ENCODE measurements around the gene REPIN1. TPM values are rescaled to one million over a fixed set of nuclear protein-coding genes. Genes with fewer than 3 reads are reported as not detected.
A peak's percentile ranks its signal among the peaks of the same experiment; 100 is the strongest.

REPIN1 gene
- total and polyA plus RNA-seq, 2 donors from 2014 or later: 53.7 to 95.8 TPM

DNA sequence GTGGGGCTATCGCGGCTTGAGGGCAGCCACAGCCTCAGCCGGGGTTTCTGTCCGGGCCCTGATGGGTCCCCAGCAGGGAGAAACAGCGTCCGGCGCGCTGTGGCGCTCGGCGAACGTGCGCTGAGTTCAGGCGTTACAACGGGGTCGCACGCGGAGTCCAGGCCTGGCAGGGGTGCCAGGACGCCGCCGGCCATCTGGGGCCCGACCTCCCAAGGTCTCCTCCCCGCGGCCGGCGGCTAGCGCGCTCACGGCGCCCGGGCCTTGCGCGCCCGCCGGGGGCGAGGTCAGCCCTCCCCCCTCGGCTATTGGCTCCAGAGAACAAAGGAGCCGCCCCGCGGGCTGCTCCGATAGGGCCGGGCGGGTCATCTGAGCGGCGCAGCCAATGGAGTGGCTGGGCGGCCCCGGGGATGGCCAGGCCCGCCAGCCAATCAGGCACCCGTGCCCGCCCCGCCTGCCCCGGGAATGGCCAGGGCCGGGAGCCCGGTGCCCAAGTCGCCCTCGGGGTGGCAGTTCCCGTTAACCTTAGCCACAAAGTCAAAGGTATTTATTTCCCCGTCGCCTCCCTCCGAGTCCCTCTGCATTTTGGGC lies 10.3 kb downstream of the REPIN1 start, which contains the start of gene ZNF775:
TSS of gene ZNF775 (plus strand) at position 478 of the 588 bp plus-strand sequence. CDS start 9,141 bp downstream, outside the sequence.
- Histone ChIP-seq H3K4me1 (ENCODE audit: control insufficient read depth in 2 of 3, insufficient read depth in 2 of 3, low read depth in 1 of 3, low read length in 3 of 3) (peaks cover 0 to 20% (median 16%) of the 10 kb centered on the region in 3 donors), H3K27me3 (ENCODE audit: control insufficient read depth, insufficient read depth, low read length) (no peaks in the 10 kb centered on the region), H3K4me3 (ENCODE audit: low read length in 3 of 3) (peak within 1 kb of the TSS; percentile 61 to 85 (median 79)), H3K9ac (ENCODE audit: low read length in 3 of 3) (peak within 1 kb of the TSS; percentile 66 to 98 (median 70)), H3K9me3 (ENCODE audit: control insufficient read depth in 2 of 3, insufficient read depth in 1 of 3, low read length in 3 of 3) (no peaks in the 10 kb centered on the region), H3K36me3 (ENCODE audit: control insufficient read depth in 2 of 3, insufficient read depth in 3 of 3, low read length in 3 of 3) (peaks cover 0 to 2% (median 0%) of the 10 kb centered on the region in 3 donors), H3K27ac (ENCODE audit: low read depth in 2 of 2, low read length in 2 of 2) (peak within 1 kb of the TSS; percentile 87 to 94)
- DNase-seq: peak; percentile 95 to 99 (median 97)
- intact Hi-C loops (cut with DNase I): no loop called here
- no peak for FAIRE-seq
- peak; percentile 8 for TF ChIP-seq CTCF (IDR thresholded peaks at IDR 0.05; ENCODE audit: borderline replicate concordance, extremely low read depth, insufficient read depth)

DNA sequence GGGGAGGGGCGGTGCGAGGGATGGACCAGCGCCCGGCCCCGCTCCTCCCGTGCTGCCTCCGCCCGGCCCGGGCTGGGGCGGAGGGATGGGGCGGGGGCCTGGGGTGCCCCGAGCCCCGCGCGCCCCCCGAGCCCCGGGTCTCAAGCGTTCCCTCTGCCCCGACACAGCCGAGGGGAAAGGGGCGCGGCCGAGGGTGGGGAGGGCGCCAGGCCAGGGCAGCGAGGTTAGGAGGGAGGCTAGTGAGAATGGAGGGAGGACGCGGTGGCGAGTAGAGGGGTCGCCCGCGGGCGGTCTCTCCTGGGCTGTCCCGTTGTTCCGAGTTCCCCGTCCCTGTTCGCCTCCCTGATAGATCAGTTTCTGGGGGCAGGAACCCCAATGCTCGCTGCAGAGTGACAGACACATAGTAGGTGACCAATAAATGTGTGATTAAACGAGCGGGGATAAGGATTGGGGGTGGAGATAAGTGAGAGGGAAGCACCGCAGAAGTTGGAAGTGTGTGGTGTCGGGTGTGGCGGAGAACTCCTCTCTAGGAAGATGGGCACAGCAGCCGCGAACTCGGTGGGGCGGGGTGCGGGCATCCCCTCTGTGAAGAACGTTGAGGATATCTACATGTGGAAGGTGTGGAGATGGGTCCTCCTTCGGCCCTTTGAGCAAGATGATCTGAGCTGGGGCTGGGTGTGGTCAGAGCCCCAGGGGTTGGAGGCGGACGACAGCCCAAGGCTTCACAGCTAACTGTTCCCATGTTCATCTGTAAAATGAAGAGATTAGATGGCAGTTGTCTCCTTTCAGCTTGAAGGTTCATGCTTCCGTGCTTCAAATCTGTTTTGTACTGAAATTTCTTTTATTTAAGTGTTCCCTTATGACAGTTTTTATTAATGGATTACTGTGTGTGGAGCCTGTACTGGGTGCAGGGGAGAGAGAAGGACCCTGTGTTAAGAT lies 11.1 kb downstream of the REPIN1 start:
- peak in 1 of 5 donors; percentile 78 for DNase-seq
- Histone ChIP-seq H3K27ac (ENCODE audit: low read depth in 2 of 2, low read length in 2 of 2) (peak overlapping the region; percentile 74), H3K9ac (ENCODE audit: low read length in 3 of 3) (peak overlapping the region; percentile 3 to 86 (median 70)), H3K27me3 (ENCODE audit: control insufficient read depth, insufficient read depth, low read length) (no peaks in the 10 kb centered on the region), H3K9me3 (ENCODE audit: control insufficient read depth in 2 of 3, insufficient read depth in 1 of 3, low read length in 3 of 3) (no peaks in the 10 kb centered on the region), H3K36me3 (ENCODE audit: control insufficient read depth in 2 of 3, insufficient read depth in 3 of 3, low read length in 3 of 3) (no peaks in the 10 kb centered on the region), H3K4me1 (ENCODE audit: control insufficient read depth in 2 of 3, insufficient read depth in 2 of 3, low read depth in 1 of 3, low read length in 3 of 3) (peaks cover 0 to 20% (median 16%) of the 10 kb centered on the region in 3 donors), H3K4me3 (ENCODE audit: low read length in 3 of 3) (peak overlapping the region; percentile 61 to 85 (median 79))
- TF ChIP-seq CTCF (IDR thresholded peaks at IDR 0.05; ENCODE audit: borderline replicate concordance, extremely low read depth, insufficient read depth): no peak
- intact Hi-C loops (cut with DNase I): no loop called here
- no peak for FAIRE-seq

GRCh38 chr7:150380463-150380862 lies 11.8 kb downstream of the REPIN1 start:
- no peak overlapping the region for H3K27ac ChIP-seq (ENCODE audit: low read depth in 2 of 2, low read length in 2 of 2)
- H3K4me1 ChIP-seq (ENCODE audit: control insufficient read depth in 2 of 3, insufficient read depth in 2 of 3, low read depth in 1 of 3, low read length in 3 of 3): peaks cover 0 to 20% (median 16%) of the 10 kb centered on the region in 3 donors
- DNase-seq (peak in 1 of 5 donors; percentile 53), FAIRE-seq (no peak)
- H3K27me3 ChIP-seq (ENCODE audit: control insufficient read depth, insufficient read depth, low read length): no peaks in the 10 kb centered on the region
- peak overlapping the region in 1 of 3 donors; percentile 26 for H3K9ac ChIP-seq (ENCODE audit: low read length in 3 of 3)
- TF ChIP-seq CTCF (IDR thresholded peaks at IDR 0.05; ENCODE audit: borderline replicate concordance, extremely low read depth, insufficient read depth): no peak
- intact Hi-C loops (cut with DNase I): no loop called here
- no peaks in the 10 kb centered on the region for H3K9me3 ChIP-seq (ENCODE audit: control insufficient read depth in 2 of 3, insufficient read depth in 1 of 3, low read length in 3 of 3)
- H3K36me3 ChIP-seq (ENCODE audit: control insufficient read depth in 2 of 3, insufficient read depth in 3 of 3, low read length in 3 of 3): no peaks in the 10 kb centered on the region
- peak overlapping the region in 1 of 3 donors; percentile 61 for H3K4me3 ChIP-seq (ENCODE audit: low read length in 3 of 3)
